ACC112 (cell line): ENCODE measurements around the gene BANK1.
A peak's percentile ranks its signal among the peaks of the same experiment; 100 is the strongest.

Source experiments
- H2AFZ ChIP-seq: fragments of 200-600 bp; sonication (generic); one replicate; pipeline ENCODE4 v1.6.0; 2017; ENCODE audit warnings: antibody characterized with exemption, low read length; ENCODE audit not compliant: unreplicated experiment
- H3K27ac ChIP-seq: fragments of 200-600 bp; sonication (generic); 2 replicates; pipeline ENCODE4 v1.5.1; 2014; ENCODE audit warnings: low read depth, mild to moderate bottlenecking, antibody characterized with exemption, low read length, moderate library complexity
- H3K27me3 ChIP-seq: fragments of 200-600 bp; sonication (generic); 2 replicates; pipeline ENCODE4 v1.6.1; 2014; ENCODE audit warnings: mild to moderate bottlenecking, antibody characterized with exemption, low read length, moderate library complexity, mixed read lengths; ENCODE audit not compliant: insufficient read depth
- H3K36me3 ChIP-seq: fragments of 200-600 bp; sonication (generic); 2 replicates; pipeline ENCODE4 v1.6.1; 2016; ENCODE audit warnings: mild to moderate bottlenecking, antibody characterized with exemption, low read length, moderate library complexity, mixed read lengths; ENCODE audit not compliant: insufficient read depth
- H3K4me1 ChIP-seq: fragments of 200-600 bp; sonication (generic); one replicate; pipeline ENCODE4 v1.6.1; 2016; ENCODE audit warnings: low read length, mixed read lengths; ENCODE audit not compliant: insufficient read depth, unreplicated experiment, control insufficient read depth
- H3K4me3 ChIP-seq: fragments of 200-600 bp; sonication (generic); 2 replicates; pipeline ENCODE4 v1.5.1; 2014; ENCODE audit warnings: mild to moderate bottlenecking, low read depth, low read length
- H3K79me2 ChIP-seq: fragments of 200-600 bp; sonication (generic); one replicate; pipeline ENCODE4 v1.6.0; 2016; ENCODE audit warnings: low read length; ENCODE audit not compliant: control insufficient read depth, unreplicated experiment, insufficient read depth

The BANK1 gene

DNA sequence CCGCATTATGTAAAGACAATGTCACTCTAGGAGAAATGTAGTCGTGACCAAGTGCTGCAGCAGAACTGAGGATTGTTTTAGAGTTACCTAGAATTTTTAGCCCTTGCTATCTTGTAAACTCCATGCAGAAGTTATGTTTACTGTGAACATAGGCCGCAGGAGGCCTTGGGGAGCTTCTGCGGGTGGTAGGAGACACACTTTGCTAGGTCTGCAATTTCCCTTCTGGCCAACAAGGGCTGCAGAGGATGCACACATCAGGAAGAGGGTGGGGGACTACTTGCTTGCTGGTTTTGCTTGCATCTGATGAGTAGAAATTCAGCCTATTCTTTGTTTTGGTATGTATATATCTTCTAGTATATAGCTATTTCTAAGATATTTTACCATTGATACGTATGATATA lies 23.1 kb downstream of the BANK1 start:
- no peak overlapping the region for H3K27ac ChIP-seq
- no peak overlapping the region for H3K4me3 ChIP-seq

DNA sequence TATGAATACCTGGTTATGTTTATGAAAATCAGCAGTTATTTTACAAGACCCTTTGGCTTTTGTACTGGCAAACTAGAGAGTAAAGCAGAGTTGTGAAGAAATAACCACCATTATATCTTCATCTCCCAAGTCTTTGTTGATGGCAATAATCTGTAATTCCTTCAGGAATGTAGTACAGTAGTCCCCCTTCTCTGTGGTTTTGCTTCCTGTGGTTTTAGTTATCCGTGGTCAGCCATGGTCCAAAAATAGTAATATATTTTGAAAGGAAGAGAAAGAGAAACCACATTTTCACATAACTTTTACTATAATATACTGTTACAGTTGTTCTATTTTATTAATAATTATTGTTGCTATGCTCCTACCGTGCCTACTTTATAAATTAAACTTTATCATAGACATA lies 27.8 kb downstream of the BANK1 start:
- Histone ChIP-seq H3K36me3 (no peaks in the 10 kb centered on the region), H3K4me1 (no peaks in the 10 kb centered on the region), H2AFZ (peak overlapping the region; percentile 94), H3K27ac (no peak overlapping the region), H3K79me2 (no peaks in the 10 kb centered on the region), H3K4me3 (no peak overlapping the region), H3K27me3 (no peaks in the 10 kb centered on the region)

More for the DNA sequence above, 23.1 kb downstream of the BANK1 start:
- no peaks in the 10 kb centered on the region for H3K79me2 ChIP-seq
- H2AFZ ChIP-seq = no peak overlapping the region
- no peaks in the 10 kb centered on the region for H3K36me3 ChIP-seq
- no peaks in the 10 kb centered on the region for H3K27me3 ChIP-seq
- H3K4me1 ChIP-seq = no peaks in the 10 kb centered on the region

DNA sequence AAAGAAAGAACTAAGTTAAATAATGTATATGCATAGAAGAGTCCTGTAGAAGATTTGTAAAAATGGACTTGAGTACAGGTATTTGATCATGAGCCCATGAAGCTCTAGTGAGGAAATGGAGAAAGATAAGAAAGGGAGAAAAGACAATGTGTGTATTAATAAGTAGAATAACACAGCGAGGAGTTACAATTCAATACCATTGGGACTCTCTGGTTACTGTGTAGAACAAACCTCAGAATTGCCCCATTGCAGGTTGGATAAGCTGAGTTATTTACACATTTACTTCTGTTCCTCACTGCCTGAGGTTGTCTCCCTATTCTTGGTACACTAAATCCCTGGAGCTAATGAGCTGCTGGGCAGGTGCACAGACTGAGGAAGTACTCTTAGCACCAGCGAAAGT lies 33.3 kb downstream of the BANK1 start:
- no peak overlapping the region for H3K4me3 ChIP-seq
- H3K79me2 ChIP-seq = no peaks in the 10 kb centered on the region
- no peaks in the 10 kb centered on the region for H3K36me3 ChIP-seq
- H3K27ac ChIP-seq = no peak overlapping the region
- H2AFZ ChIP-seq = no peak overlapping the region
- H3K4me1 ChIP-seq = no peaks in the 10 kb centered on the region
- H3K27me3 ChIP-seq = no peaks in the 10 kb centered on the region

DNA sequence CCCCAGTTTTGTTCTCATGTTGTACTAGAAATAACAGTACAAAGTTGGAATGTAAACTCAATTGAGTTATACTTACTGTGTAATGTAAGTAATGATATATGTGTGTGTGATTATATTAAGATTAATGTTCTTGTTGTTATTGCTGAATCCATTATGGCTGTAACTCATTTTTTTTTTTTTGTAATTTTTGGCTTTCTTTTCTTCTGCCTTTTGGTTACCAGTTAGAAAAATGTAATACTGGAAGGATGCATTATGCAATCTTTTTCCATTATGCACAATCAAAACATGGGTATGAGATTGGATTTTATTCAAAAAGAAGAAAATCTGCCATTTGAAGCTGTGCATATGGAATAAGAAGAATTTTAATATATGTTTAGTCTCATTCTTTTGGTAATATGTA lies 34.0 kb downstream of the BANK1 start:
- Histone ChIP-seq H3K27ac (no peak overlapping the region), H3K79me2 (no peaks in the 10 kb centered on the region), H3K36me3 (no peaks in the 10 kb centered on the region), H2AFZ (no peak overlapping the region), H3K4me3 (no peak overlapping the region), H3K4me1 (no peaks in the 10 kb centered on the region), H3K27me3 (no peaks in the 10 kb centered on the region)

DNA sequence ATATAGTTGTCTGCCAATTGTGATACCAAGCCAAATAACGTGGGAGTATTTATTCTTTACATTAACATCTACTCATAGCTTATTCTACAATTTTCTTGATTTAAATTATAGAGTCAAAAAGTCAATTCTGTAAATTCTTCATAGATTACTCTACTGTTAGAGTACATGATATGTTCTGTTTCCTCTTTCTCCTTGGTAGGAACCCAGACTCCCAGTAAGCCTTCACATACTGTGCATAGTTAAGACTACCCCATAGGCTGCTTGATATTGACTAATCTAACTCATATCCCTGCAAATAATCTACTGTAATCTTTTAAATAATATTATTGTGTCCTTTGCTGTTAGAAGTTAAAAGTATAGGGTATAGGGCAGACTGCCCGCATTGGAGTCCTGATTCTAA lies 35.4 kb downstream of the BANK1 start:
- Histone ChIP-seq H2AFZ (no peak overlapping the region), H3K27me3 (no peaks in the 10 kb centered on the region), H3K27ac (no peak overlapping the region), H3K4me1 (no peaks in the 10 kb centered on the region), H3K4me3 (no peak overlapping the region), H3K79me2 (no peaks in the 10 kb centered on the region), H3K36me3 (no peaks in the 10 kb centered on the region)

DNA sequence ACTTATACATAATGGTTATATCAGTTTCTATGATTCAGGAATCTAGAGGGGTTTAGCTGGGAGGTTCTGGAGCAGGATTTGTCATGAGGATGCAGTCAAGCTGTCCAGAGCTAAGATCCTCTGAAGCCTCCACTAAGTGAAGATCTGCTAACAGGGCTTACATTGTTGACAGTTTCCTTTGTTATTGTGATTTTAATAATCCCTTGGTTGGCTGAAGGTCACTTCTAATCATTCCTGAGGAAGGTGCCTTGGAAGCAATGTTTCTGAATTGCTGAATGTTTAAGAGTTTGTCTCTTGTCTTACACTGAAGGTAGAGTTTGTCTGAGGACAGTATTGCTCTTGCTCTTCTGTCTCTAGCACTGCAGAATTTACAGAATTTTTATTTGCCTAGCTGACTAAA lies 41.3 kb downstream of the BANK1 start:
- Histone ChIP-seq H3K27ac (no peak overlapping the region), H3K4me3 (no peak overlapping the region), H3K4me1 (peaks cover 13% of the 10 kb centered on the region), H2AFZ (no peak overlapping the region), H3K79me2 (no peaks in the 10 kb centered on the region), H3K36me3 (no peaks in the 10 kb centered on the region), H3K27me3 (no peaks in the 10 kb centered on the region)

DNA sequence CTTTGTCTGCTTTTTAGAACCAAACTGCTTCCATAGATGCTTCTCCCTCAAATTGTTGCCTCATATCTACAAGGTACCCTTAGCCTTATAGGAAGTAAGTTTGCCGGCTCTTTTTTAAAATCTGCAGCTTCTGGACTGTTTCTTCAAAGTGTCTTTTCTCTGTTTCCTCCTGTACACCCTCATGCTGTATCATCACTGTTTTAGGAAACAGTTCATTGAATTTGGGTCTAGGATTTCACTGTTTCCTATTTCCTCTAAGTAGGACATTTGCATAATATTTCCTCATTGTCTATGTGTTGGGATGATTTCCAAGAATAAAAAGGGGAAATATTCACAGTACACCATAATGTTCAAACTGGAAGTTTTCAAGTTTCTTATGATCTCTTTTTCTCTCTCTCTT lies 43.0 kb downstream of the BANK1 start:
- Histone ChIP-seq H3K36me3 (no peaks in the 10 kb centered on the region), H3K4me1 (peaks cover 13% of the 10 kb centered on the region), H3K27ac (no peak overlapping the region), H3K79me2 (no peaks in the 10 kb centered on the region), H3K4me3 (no peak overlapping the region), H2AFZ (no peak overlapping the region), H3K27me3 (no peaks in the 10 kb centered on the region)

DNA sequence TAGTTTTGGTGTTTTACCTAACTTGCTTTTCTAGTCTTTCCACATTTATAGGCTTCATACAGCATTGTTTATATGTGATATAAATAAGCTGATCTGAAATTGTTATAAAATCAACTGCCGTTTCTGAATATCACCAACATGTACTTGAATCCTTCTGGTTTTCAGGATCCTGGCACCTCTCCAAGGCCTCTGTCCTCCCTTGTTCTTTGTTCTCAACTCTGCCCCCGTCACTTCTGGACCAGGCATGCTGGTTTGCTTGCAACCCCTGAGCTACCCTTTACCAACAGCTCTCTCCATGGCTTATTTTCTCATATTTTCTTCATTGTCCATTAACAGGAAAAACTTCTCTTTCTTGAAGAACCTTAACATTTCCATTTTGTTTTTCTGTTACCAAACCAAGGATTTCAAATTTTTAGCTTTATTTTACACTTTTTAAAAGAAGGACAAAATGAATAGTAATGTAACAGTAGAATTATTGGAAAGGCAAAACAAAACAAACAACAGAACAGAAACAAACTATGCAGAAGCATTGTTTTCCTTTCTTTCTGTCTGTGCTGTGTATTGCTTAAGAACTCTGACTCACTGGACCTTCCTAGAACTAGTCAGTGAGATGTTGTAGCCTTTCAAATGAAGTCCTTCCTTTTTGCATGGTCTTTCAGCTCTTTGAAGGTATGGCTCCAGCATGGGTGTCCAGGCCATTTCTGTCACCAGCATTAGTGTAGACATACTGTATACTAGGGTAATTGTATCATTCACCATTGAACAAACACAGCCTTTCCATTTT lies 44.8 kb downstream of the BANK1 start:
- Histone ChIP-seq H3K4me1 (peaks cover 13% of the 10 kb centered on the region), H3K4me3 (peak overlapping the region; percentile 71), H3K27me3 (no peaks in the 10 kb centered on the region), H3K79me2 (no peaks in the 10 kb centered on the region), H2AFZ (peak overlapping the region; percentile 96), H3K27ac (peak overlapping the region; percentile 67), H3K36me3 (no peaks in the 10 kb centered on the region)

DNA sequence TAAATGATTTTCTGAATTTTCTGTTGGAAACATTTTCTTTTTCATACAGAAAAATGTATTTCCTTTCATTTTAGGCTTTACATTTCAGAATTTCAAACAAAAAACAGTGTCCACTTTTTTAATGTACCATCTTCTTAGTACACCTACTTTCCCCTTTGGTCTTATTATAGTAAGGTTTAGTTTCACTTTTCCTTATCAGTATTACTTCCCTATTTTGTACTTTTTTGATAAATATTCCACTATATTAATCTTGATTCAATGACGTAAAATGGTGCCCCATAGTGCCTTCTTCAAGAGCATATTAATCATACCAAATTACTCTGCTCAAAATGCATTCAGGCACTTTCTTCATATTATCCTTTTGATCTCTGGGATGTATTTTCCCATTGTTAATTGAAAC lies 52.5 kb downstream of the BANK1 start:
- Histone ChIP-seq H3K36me3 (no peaks in the 10 kb centered on the region), H3K4me3 (peak overlapping the region; percentile 58), H3K4me1 (peaks cover 6% of the 10 kb centered on the region)

DNA sequence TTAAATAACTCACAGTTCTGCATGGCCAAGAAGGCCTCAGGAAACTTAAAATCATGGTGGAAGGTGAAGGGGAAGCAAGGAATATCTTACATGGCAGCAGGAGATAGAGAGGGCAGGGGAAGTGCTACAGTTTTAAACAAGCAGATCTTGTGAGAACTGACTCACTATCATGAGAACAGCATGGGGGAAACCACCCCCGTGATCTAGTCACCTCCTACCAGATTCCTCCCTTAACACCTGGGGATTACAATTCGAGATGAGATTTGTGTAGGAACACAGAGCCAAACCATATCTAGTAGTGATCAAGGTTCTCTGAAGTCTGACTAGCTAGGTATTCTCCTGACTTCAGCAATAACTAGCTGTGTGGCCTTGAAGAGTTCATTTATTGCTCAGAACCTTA lies 56.0 kb downstream of the BANK1 start:
- H3K4me3 ChIP-seq = no peak overlapping the region
- H3K27me3 ChIP-seq = no peaks in the 10 kb centered on the region
- H3K4me1 ChIP-seq = peaks cover 6% of the 10 kb centered on the region
- H3K27ac ChIP-seq = no peak overlapping the region
- no peaks in the 10 kb centered on the region for H3K36me3 ChIP-seq
- no peak overlapping the region for H2AFZ ChIP-seq
- no peaks in the 10 kb centered on the region for H3K79me2 ChIP-seq

More for the DNA sequence above, 52.5 kb downstream of the BANK1 start:
- Histone ChIP-seq H3K27me3 (no peaks in the 10 kb centered on the region), H2AFZ (peak overlapping the region; percentile 94), H3K27ac (no peak overlapping the region), H3K79me2 (no peaks in the 10 kb centered on the region)

DNA sequence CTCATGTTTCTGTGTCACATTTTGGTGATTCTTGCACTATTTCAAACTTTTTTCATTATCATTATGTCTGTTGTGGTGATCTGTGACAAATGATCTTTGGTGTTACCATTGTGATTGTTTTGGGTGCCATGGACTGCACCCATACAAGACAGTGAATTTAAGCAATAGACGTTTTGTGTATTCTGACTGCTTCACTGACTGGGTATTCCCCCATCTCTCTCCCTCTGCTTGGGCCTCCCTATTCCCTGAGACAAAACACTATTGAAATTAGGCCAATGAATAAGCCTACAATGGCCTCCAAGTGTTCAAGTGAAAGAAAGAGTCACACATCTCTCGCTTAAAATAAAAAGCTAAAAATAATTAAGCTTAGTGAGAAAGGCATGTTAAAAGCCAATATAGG lies 60.2 kb downstream of the BANK1 start:
- Histone ChIP-seq H3K27ac (no peak overlapping the region), H3K79me2 (no peaks in the 10 kb centered on the region), H3K4me1 (no peaks in the 10 kb centered on the region), H3K27me3 (no peaks in the 10 kb centered on the region), H3K4me3 (no peak overlapping the region), H3K36me3 (no peaks in the 10 kb centered on the region), H2AFZ (no peak overlapping the region)
